SK-N-MC (cell line): ENCODE results near the gene DOCK8.

ENCODE experiments used
- DNase-seq: peaks from one replicate; pipeline ENCODE4 v3.0.0-alpha.2; 2011; ENCODE audit warnings: low read depth, low spot score
- H3K27ac ChIP-seq: fragments of 200-600 bp; sonication (generic); 2 replicates; pipeline ENCODE4 v1.5.1; 2016; ENCODE audit warnings: mixed run types
- H3K36me3 ChIP-seq: fragments of 200-600 bp; sonication (generic); 2 replicates; pipeline ENCODE4 v1.6.1; 2017; ENCODE audit warnings: antibody characterized with exemption, low read length, mixed read lengths; ENCODE audit not compliant: insufficient read depth
- H3K4me3 ChIP-seq: fragments of 200-600 bp; sonication (generic); 2 replicates; pipeline ENCODE4 v1.5.1; 2016
- H3K9ac ChIP-seq: fragments of 200-600 bp; sonication (generic); 2 replicates; pipeline ENCODE4 v1.8.0; 2017; ENCODE audit warnings: mixed run types, mixed read lengths; ENCODE audit not compliant: insufficient read length
- H3K9me3 ChIP-seq: fragments of 200-600 bp; sonication (generic); 2 replicates; pipeline ENCODE4 v1.6.1; 2017; ENCODE audit warnings: low read depth, mild to moderate bottlenecking, antibody characterized with exemption, low read length, moderate library complexity, mixed read lengths
- EZH2 ChIP-seq: fragments of 200-600 bp; sonication (generic); IDR thresholded peaks from one replicate; pipeline ENCODE4 v1.6.1; 2017; ENCODE audit warnings: antibody characterized with exemption
- FOXP2 ChIP-seq: optimal IDR thresholded peaks from 2 replicates; pipeline ENCODE3; 2011; ENCODE audit warnings: mild to moderate bottlenecking, moderate library complexity; ENCODE audit not compliant: insufficient read depth; ENCODE audit errors: extremely low read length, control extremely low read depth
- POLR2AphosphoS5 ChIP-seq: IDR thresholded peaks from 2 replicates; pipeline ENCODE4 v1.6.1; 2012; ENCODE audit warnings: mild to moderate bottlenecking, low read depth, low read length, borderline replicate concordance

Gene DOCK8

GRCh38 chr9:274406-274805 is 59.7 kb downstream of the DOCK8 start:
- TF ChIP-seq POLR2AphosphoS5: no peak
- TF ChIP-seq FOXP2: no peak
- TF ChIP-seq EZH2: no peak
- Histone ChIP-seq H3K27ac (no peak overlapping the region), H3K9me3 (no peaks in the 10 kb centered on the region), H3K36me3 (no peaks in the 10 kb centered on the region), H3K9ac (no peak overlapping the region), H3K4me3 (no peak overlapping the region)
- no peak for DNase-seq

DNA sequence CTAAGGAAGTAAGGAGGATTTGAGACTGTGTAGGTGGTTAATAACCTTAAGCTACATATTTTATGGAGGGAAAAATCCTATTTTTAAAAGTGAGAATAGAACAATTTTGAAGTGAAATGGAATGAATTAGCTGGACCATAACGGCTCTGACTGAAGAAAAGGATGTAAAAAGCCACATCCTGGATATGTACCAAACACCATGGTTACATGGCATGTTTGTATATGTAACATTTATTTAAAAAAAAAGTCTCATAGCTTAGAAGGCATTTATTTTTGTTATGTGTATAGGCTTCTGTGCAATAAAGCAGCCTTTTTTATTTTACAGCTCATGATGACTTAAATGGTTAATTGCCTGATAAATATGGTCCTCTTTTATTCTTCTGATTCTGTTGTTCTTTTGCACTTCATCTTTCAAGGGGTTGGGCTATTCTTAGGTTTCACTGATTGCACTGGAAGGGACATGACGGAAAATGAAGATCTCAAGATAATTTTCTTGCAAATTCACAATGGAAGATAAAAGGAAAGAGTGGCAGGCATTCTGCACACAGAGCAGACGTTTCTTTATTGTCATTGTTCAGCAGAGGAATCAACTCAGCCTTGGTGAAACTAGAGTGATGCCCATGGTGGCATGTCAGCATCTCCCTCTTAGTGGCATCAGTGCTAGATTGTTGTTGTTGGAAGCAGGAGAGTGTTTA is 63.1 kb downstream of the DOCK8 start:
- no peaks in the 10 kb centered on the region for H3K9me3 ChIP-seq

GRCh38 chr9:278651-279050 is 64.0 kb downstream of the DOCK8 start:
- no peak overlapping the region for H3K9ac ChIP-seq
- no peak overlapping the region for H3K27ac ChIP-seq
- H3K4me3 ChIP-seq: no peak overlapping the region
- TF ChIP-seq FOXP2 (no peak), POLR2AphosphoS5 (no peak), EZH2 (no peak)
- DNase-seq: no peak
- no peaks in the 10 kb centered on the region for H3K9me3 ChIP-seq
- no peaks in the 10 kb centered on the region for H3K36me3 ChIP-seq

More for the DNA sequence above, 63.1 kb downstream of the DOCK8 start:
- H3K9ac ChIP-seq: no peak overlapping the region
- H3K36me3 ChIP-seq: no peaks in the 10 kb centered on the region
- H3K27ac ChIP-seq: no peak overlapping the region
- DNase-seq: no peak
- TF ChIP-seq POLR2AphosphoS5 (no peak), EZH2 (no peak), FOXP2 (no peak)
- H3K4me3 ChIP-seq: no peak overlapping the region

GRCh38 chr9:279674-280073 is 65.0 kb downstream of the DOCK8 start:
- no peak for DNase-seq
- Histone ChIP-seq H3K36me3 (no peaks in the 10 kb centered on the region), H3K4me3 (no peak overlapping the region), H3K9ac (no peak overlapping the region), H3K27ac (no peak overlapping the region), H3K9me3 (no peaks in the 10 kb centered on the region)
- TF ChIP-seq EZH2: no peak
- TF ChIP-seq POLR2AphosphoS5: no peak
- no peak for TF ChIP-seq FOXP2

DNA sequence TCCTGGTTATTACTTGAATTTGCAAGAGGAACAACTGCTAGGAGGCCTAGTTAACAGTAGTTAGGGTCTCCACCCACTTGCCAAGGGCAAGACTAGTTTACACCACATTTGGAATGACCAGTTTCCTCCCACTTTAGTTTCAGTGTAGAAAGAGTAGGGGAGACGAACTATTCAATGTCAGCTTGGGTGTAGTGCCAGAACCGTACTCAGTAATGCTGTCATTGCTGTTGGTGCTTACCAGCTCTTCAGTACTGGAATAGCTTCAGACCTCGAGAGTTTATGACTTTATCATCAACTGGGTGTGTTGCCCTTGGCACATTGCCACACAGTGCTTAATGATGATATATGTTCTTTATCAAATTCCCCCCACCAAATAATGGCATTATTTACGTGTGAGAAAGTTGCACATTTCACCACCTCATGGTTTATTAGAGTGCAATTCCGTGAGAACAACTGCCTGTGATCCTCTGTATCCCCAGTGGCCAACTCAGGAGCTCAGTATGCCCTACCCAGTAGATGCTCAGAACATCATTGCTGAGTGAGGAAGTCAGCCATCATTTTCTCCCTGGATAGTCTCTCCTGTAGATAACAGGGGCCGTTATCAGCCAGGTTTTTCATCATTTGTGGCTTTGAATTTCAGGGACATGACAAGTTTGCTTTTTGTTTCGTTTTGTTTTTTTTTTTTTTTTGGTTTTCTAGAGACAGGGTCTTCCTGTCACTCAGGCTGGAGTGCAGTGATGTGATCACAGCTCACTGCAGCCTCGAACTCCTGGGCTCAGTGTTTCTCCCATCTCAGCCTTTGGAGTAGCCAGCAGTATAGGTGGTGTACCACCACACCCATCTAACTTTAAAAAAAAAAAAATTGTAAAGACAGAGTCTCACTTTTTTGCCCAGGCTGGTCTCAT is 67.3 kb downstream of the DOCK8 start:
- Histone ChIP-seq H3K4me3 (no peak overlapping the region), H3K9me3 (no peaks in the 10 kb centered on the region), H3K27ac (no peak overlapping the region), H3K36me3 (no peaks in the 10 kb centered on the region), H3K9ac (no peak overlapping the region)
- TF ChIP-seq POLR2AphosphoS5 (no peak), FOXP2 (no peak)
- no peak for DNase-seq

DNA sequence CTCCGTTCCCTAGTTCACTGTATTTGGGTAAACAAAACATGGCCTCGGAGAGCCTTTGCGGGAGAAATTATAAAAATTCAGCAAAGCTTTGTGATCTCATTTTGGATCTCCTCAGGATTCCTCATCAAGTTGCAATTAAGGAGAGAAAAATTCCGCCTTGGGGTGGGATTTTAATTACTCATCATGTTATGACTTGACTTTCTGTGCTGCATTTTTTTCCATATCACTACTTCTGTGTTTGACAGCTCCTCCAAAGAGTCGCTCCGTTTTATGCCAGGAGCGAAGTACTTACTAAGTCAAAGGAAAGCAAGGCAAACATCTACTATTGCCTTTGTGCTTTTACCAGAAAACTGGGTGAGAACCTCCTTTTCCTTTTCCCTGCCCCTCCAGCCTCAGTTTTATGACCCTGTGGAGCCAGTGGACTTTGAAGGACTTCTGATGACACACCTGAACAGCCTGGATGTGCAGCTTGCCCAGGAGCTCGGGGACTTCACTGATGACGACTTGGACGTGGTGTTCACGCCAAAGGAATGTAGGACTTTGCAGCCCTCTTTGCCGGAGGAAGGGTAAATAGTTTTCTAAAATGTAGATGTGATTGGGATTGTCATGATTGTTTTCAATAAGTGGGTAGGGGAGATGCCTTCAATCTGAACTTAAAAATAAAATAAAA is 71.5 kb downstream of the DOCK8 start:
- no peak for TF ChIP-seq POLR2AphosphoS5
- DNase-seq: no peak
- Histone ChIP-seq H3K9me3 (no peaks in the 10 kb centered on the region), H3K4me3 (no peak overlapping the region), H3K36me3 (no peaks in the 10 kb centered on the region), H3K9ac (no peak overlapping the region), H3K27ac (no peak overlapping the region)

GRCh38 chr9:289121-289520 is 74.5 kb downstream of the DOCK8 start:
- H3K27ac ChIP-seq: no peak overlapping the region
- H3K4me3 ChIP-seq: no peak overlapping the region
- TF ChIP-seq POLR2AphosphoS5 (no peak), FOXP2 (no peak), EZH2 (no peak)
- no peaks in the 10 kb centered on the region for H3K36me3 ChIP-seq
- no peaks in the 10 kb centered on the region for H3K9me3 ChIP-seq
- DNase-seq: no peak
- H3K9ac ChIP-seq: no peak overlapping the region

- no peak for DNase-seq
- H3K9ac ChIP-seq: no peak overlapping the region
- H3K27ac ChIP-seq: no peak overlapping the region
- no peaks in the 10 kb centered on the region for H3K36me3 ChIP-seq
- no peak overlapping the region for H3K4me3 ChIP-seq
- TF ChIP-seq FOXP2: no peak
- TF ChIP-seq POLR2AphosphoS5: no peak
- TF ChIP-seq EZH2: no peak
- H3K9me3 ChIP-seq: no peaks in the 10 kb centered on the region
These were observed 78.2 kb downstream of the DOCK8 start for GRCh38 chr9:292915-293314.
